GM21360 (cell line): ENCODE results near the gene AARS2.
"Not testable (repeated sequence)": the region's sequence is repeated elsewhere in the genome, so short reads cannot be mapped to it uniquely, and the experiment has no call there.

Source experiments
- ATAC-seq: cut with Tn5 transposase; IDR thresholded peaks from one replicate; pipeline ENCODE4 v1.9.1; 2021; ENCODE audit warnings: mild to moderate bottlenecking, moderate library complexity; ENCODE audit not compliant: unreplicated experiment

Gene AARS2

GRCh38 chr6:44332585-44332984 lies 19.4 kb upstream of the AARS2 start:
- no peak for ATAC-seq

GRCh38 chr6:44329858-44330257 lies 16.7 kb upstream of the AARS2 start:
- ATAC-seq = no peak

GRCh38 chr6:44328203-44328602 lies 15.1 kb upstream of the AARS2 start:
- not testable (repeated sequence) for ATAC-seq

- ATAC-seq = no peak
These were observed 14.6 kb upstream of the AARS2 start for GRCh38 chr6:44327760-44328159.

- no peak for ATAC-seq
These were observed 13.9 kb upstream of the AARS2 start for GRCh38 chr6:44327096-44327495.

- ATAC-seq = no peak
These were observed 8.1 kb upstream of the AARS2 start for GRCh38 chr6:44321210-44321609.

GRCh38 chr6:44317136-44317631 lies 4.0 kb upstream of the AARS2 start:
- not testable (repeated sequence) for ATAC-seq

GRCh38 chr6:44316481-44316880 lies 3.3 kb upstream of the AARS2 start:
- ATAC-seq = no peak

- no peak for ATAC-seq
These were observed 2.8 kb upstream of the AARS2 start for GRCh38 chr6:44315951-44316350.

- no peak for ATAC-seq
These were observed 2.4 kb upstream of the AARS2 start for GRCh38 chr6:44315516-44315915.

- ATAC-seq = not testable (repeated sequence)
These were observed 1.5 kb upstream of the AARS2 start for GRCh38 chr6:44314657-44315056.

- no peak for ATAC-seq
These were observed 1.4 kb downstream of the AARS2 start for GRCh38 chr6:44311767-44312166.

GRCh38 chr6:44311304-44311703 lies 1.8 kb downstream of the AARS2 start:
- ATAC-seq = no peak

GRCh38 chr6:44310241-44310640 lies 2.9 kb downstream of the AARS2 start:
- ATAC-seq = no peak

- ATAC-seq = no peak
These were observed 3.5 kb downstream of the AARS2 start for GRCh38 chr6:44309631-44310030.

GRCh38 chr6:44309092-44309491 lies 4.1 kb downstream of the AARS2 start:
- ATAC-seq = no peak

GRCh38 chr6:44307217-44307616 lies 5.9 kb downstream of the AARS2 start:
- ATAC-seq = no peak

GRCh38 chr6:44306710-44307109 lies 6.4 kb downstream of the AARS2 start:
- no peak for ATAC-seq

- no peak for ATAC-seq
These were observed 7.9 kb downstream of the AARS2 start for GRCh38 chr6:44305200-44305725.

- no peak for ATAC-seq
These were observed 8.6 kb downstream of the AARS2 start for GRCh38 chr6:44304282-44305199.

GRCh38 chr6:44303842-44304241 lies 9.3 kb downstream of the AARS2 start:
- no peak for ATAC-seq

GRCh38 chr6:44302856-44303255 lies 10.3 kb downstream of the AARS2 start:
- ATAC-seq = no peak
